ENCODE data around the gene CLCN7. TPM values are rescaled to one million over a fixed set of nuclear protein-coding genes. Genes with fewer than 3 reads are reported as not detected.
A peak's percentile ranks its signal among the peaks of the same experiment; 100 is the strongest.

The CLCN7 gene
- total RNA-seq, 3 donors from 2014 or later: 59.3 to 98.1 (median 59.8) TPM

DNA sequence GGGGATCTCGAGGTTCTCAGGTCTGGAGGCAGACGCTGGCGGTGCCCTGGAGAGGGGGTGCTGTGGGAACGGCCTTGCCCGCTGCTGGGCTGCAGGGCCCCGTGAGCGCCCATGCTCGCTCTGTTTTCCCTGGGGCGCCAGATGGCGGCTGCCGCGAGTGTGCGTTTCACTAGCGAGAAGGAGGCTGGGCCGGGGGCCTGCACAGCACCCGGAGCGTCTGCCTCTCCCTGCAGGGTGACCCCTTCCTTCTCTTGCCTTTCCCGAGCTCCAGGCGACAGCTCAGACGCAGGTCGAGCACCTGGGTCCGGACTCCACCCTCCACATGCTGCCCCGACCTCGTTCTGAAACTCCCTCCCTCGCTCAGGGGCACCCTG lies 21.0 kb upstream of the CLCN7 start:
- H3K4me1 ChIP-seq (ENCODE audit: low read depth): peaks cover 9% of the 10 kb centered on the region
- no peaks in the 10 kb centered on the region for H3K36me3 ChIP-seq (ENCODE audit: low read depth)
- no peaks in the 10 kb centered on the region for H3K9me3 ChIP-seq
- ATAC-seq (no peak), DNase-seq (peak in 1 of 3 donors; percentile 52)
- TF ChIP-seq, protein P1, sequence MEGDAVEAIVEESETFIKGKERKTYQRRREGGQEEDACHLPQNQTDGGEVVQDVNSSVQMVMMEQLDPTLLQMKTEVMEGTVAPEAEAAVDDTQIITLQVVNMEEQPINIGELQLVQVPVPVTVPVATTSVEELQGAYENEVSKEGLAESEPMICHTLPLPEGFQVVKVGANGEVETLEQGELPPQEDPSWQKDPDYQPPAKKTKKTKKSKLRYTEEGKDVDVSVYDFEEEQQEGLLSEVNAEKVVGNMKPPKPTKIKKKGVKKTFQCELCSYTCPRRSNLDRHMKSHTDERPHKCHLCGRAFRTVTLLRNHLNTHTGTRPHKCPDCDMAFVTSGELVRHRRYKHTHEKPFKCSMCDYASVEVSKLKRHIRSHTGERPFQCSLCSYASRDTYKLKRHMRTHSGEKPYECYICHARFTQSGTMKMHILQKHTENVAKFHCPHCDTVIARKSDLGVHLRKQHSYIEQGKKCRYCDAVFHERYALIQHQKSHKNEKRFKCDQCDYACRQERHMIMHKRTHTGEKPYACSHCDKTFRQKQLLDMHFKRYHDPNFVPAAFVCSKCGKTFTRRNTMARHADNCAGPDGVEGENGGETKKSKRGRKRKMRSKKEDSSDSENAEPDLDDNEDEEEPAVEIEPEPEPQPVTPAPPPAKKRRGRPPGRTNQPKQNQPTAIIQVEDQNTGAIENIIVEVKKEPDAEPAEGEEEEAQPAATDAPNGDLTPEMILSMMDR (IDR thresholded peaks at IDR 0.05): no peak
- intact Hi-C loops (cut with DNase I, micrococcal nuclease): no loop called here
- H3K4me3 ChIP-seq: no peak overlapping the region

DNA sequence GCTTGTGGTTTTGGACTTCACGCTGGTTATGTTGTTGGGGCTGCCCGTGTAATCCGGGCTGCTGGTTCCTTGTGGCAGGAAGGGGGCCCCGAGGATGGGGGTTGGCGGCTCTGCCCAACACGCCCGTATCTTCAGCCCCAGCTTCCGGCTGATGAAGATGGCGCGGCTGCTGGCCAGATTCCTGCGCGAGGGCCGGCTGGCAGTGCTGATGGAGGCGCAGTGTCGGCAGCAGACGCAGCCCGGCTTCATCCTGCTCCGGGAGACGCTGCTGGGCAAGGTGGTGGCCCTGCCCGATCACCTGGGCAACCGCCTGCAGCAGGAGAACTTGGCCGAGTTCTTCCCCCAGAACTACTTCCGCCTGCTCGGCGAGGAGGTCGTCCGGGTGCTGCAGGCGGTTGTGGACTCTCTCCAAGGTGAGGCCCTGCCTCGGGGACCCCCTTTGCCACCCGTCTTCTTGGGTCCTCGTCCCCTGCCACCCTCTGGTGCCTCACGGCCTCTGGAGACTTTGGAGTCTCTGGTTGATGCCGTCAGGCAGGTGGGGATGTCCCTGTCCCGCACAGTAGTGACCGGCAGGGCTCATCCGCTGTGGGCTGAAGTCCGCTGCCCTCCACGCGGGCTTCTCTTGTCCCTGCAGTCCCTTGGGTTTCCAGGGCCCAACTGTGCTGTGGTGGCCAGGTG lies 20.5 kb upstream of the CLCN7 start:
- no peaks in the 10 kb centered on the region for H3K9me3 ChIP-seq
- H3K4me3 ChIP-seq: no peak overlapping the region
- TF ChIP-seq, protein P1 (IDR thresholded peaks at IDR 0.05): no peak
- peak in 1 of 3 donors; percentile 49 for DNase-seq
- intact Hi-C loops (cut with DNase I, micrococcal nuclease): no loop called here
- no peaks in the 10 kb centered on the region for H3K36me3 ChIP-seq (ENCODE audit: low read depth)
- H3K4me1 ChIP-seq (ENCODE audit: low read depth): peaks cover 9% of the 10 kb centered on the region
- no peak for ATAC-seq

DNA sequence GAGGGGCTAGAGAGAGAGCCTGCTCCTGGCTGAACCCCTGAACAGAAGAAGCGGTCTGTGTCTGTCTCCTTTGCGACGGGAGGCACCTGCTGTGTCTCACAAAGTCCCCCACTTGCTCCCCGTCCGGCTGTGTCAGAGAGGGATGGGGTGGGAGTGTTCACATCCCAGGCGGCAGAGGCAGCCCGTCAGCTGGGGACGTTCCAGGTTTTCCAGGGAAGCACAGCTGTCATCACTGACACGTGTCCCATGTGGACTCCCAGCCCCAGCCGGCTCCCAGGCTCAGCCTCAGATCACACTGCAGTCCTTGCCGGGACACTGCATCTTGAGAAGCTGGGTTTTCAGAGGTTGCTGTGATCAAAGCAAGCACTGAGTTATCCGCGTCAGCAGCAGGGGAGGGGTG lies 19.9 kb upstream of the CLCN7 start:
- TF ChIP-seq, protein P1 (IDR thresholded peaks at IDR 0.05): no peak
- Histone ChIP-seq H3K4me3 (no peak overlapping the region), H3K4me1 (ENCODE audit: low read depth) (peaks cover 9% of the 10 kb centered on the region), H3K9me3 (no peaks in the 10 kb centered on the region), H3K36me3 (ENCODE audit: low read depth) (no peaks in the 10 kb centered on the region)
- ATAC-seq (no peak), DNase-seq (peak in 1 of 3 donors; percentile 53)
- intact Hi-C loops (cut with DNase I, micrococcal nuclease): no loop called here

DNA sequence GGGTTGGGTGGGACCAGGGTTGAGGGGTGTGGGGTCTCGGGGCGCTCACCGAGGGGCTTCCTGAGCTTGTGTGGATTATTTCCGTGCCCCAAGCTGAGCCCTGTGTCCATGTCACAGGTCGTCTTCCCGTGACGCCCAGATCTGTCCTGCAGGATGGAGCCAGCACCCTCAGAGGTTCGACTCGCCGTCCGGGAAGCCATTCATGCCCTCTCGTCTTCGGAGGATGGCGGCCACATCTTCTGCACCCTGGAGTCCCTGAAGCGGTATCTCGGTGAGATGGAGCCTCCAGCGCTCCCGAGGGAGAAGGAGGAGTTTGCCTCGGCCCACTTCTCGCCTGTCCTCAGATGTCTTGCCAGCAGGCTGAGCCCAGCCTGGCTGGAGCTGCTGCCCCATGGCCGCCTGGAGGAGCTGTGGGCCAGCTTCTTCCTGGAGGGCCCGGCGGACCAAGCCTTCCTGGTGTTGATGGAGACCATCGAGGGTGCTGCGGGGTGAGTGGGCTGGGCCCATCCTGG lies 19.4 kb upstream of the CLCN7 start:
- peaks cover 9% of the 10 kb centered on the region for H3K4me1 ChIP-seq (ENCODE audit: low read depth)
- TF ChIP-seq, protein P1 (IDR thresholded peaks at IDR 0.05): no peak
- no peaks in the 10 kb centered on the region for H3K9me3 ChIP-seq
- peak in 2 of 3 donors; percentile 20 to 61 for DNase-seq
- peak overlapping the region; percentile 42 for H3K4me3 ChIP-seq
- peak; percentile 5 for ATAC-seq
- H3K36me3 ChIP-seq (ENCODE audit: low read depth): no peaks in the 10 kb centered on the region
- intact Hi-C loops (cut with DNase I, micrococcal nuclease): no loop called here

DNA sequence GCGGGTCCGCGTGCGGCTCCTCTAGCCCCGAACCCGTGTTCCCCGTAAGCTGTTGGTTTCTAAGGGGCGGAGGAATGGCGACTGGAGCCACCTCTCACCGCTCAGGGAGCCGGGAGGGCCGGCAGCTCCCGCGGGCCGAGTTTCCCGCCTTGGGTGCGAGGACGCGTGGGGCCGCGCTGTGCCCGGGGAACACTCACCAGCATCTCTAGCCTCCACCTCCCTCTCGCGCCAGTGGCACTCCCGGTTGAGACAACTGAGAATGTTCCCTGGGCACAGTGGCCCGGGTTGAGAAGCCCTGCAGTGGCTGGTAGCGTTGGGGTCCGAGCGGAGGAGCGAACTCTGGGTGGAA lies 18.9 kb upstream of the CLCN7 start:
- ATAC-seq (peak; percentile 17), DNase-seq (no peak)
- Histone ChIP-seq H3K9me3 (no peaks in the 10 kb centered on the region), H3K4me1 (ENCODE audit: low read depth) (peaks cover 9% of the 10 kb centered on the region), H3K36me3 (ENCODE audit: low read depth) (no peaks in the 10 kb centered on the region), H3K4me3 (peak overlapping the region; percentile 42)
- intact Hi-C loops (cut with DNase I, micrococcal nuclease): no loop called here
- TF ChIP-seq, protein P1 (IDR thresholded peaks at IDR 0.05): no peak

All from mucosa of descending colon (tissue), 3 donors.